Measurements from ENCODE around the gene FUS.
"Not testable (repeated sequence)": the region's sequence is repeated elsewhere in the genome, so short reads cannot be mapped to it uniquely, and the experiment has no call there.

FUS gene

DNA sequence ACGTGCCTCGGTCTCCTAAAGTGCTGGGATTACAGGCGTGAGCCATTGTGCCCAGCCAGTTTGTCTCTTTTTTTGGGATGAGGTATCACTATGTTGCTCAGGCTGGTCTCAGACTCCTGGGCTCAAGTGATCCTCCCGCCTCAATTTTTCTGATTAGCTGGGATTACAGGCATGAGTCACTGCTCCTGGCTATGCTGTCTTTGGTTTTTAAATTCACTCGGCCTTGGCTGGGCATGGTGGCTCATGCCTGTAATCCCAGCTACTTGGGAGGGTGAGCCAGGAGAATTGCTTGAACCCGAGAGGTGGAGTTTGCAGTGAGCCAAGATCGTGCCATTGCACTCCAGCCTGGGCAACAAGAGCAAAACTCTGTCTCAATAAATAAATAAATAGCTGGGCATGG, 35.5 kb upstream of the FUS start:
- DNase-seq, result not testable (repeated sequence)

DNA sequence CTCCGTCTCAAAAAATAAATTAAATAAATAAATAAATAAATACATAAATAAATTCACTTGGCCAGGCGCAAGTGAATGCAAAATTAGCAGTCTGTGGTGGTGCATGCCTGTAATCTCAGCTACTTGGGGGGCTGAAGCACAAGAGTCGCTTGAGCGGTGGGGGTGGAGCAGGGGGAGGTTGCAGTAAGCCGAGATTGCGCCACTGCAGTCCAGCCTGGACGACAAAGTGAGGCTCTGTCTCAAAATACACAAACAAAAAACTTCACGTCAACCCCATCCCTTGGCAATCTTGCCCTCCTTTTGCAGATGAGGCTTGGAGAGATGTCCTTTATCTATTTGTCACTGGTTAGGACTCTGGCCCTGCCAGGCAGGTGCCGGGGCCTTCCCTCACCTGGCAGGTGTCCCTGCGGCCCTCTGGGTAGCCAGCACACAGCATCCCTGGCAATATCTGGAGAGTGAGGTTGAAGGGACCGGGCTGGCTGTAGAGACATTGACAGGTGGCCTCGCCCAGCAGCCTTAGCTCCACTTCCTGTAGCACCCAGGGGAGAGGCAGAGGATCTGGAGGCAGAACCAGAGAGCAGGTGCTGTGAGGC, 34.4 kb upstream of the FUS start:
- no peak for DNase-seq

DNA sequence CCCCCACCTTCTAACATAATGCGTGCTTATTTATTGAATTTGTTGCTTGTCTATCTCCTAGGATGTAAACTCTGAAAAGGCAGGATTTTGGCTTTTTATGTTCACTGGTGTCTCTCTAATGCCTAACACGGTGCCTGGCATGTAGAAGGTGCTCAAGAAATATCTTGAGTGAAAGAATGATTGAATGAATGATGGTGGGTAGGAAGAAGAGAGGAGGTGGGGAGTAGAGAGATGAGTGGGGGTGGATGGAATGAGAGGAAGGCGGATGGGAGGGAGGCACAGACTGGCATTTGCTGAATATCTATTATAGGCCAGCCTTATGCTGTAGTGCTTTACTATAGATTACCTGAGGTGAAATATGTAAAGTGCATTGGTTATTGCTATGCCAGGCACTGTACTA, 32.4 kb upstream of the FUS start:
- no peak for DNase-seq

DNA sequence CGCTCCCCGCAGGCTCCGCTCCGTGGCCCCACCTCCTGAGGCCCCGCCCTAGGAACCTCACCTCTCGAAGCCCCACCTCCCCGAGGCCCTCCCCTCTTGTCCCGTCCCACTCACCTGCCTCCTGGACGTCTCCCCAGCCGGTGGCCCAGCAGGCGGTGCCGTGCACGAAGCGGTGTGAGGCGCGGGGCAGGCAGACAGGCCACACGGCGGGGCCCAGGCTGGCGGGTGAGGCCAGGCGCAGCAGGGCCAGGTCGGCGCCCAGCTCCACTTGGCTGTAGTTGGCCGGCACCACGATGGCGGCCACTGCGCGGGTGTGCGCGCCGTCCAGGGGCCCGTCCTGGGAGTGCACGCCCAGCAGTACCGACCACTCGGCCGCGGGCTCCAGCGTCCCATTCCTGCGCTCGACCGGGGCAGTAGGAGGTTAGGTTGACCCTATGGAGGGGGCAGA, 31.6 kb upstream of the FUS start:
- no peak for DNase-seq

DNA sequence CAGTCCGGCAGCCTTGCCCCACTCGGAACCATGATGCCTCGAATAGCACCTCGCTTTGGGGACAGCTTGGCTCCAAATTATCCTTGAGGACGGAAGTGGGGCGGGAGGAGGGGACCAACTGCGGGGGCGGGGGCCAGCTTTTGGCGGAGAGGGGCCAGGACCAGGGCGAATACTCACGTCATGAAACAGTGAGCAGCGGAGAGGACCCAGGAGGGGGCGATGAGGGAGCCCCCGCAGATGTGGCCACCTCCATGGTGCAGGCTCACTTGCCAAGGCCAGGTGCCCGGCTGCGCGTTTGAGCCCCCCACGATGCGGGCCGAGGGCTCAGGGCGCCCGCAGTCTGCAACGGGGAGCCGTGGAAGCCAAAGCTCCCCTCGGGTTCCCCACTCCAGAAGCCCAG, 31.0 kb upstream of the FUS start:
- no peak for DNase-seq

DNA sequence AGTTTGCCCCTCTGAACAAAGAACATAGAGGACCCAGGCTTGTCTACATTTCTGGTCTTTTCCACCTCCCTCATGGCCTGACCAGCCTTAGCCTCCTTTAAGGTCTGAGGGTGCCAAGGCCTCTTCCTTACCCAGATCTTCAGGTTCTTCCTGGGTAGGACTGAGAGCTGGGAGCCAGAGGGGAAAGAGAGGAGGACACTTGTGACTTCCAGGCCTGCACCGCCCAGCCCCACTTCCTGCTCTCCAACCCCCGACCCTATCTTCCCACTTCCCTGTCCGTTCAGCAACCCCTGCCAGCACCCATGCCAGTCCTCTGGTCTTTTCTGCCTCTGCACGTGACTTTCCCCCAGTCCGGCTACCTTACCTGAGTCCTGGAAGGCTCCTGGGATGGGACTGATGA, 30.6 kb upstream of the FUS start:
- DNase-seq, result no peak

DNA sequence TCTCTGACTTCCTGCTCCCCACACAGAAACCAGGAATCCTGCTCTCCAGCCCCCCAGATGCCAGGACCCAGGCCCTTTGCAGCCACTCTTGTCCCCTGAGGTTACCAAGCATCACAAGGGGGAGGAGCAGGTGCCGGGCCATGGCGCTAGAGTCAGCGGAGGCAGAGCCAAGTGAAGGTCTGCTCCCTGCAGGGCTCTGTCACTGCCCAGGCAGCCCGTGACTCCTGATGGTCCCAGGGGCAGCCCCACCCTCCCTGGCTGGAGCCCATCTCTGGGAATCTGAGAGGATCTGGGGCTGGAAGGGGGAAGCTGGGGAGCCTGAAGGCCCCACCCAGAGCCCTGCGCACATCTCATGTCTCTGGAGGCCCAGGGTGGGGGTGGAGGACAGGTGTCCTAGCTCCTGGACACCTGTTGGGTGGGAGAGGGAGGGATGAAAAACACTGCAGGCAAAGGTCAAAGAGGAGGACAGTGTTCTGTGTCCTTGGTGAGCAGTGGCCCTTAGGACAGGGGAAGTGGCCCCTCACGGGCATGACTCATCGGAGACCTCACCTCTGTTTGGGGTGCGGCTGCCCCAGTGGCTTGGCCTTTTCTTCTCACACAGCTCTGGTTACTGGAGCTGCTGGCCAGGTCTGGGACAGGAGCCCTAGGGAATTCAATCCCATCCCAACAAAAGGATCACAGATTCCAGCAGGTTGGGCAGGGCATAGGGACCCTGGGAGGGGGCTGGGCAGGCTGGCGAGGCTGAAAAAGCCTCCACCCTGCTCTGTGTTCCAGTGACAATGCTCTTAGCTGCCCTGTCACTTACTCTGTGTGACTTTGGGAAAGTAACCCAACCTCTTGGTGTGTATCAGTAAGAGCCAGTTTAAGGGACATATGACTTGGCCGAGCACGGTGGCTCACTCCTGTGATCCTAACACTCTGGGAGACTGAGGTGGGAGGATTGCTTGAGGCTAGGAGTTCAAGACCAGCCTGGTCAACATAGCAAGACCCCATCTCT, 29.7 kb upstream of the FUS start, which contains the start of gene PRSS36:
Gene PRSS36, minus strand, starts transcription at position 173 of the 997 bp plus-strand sequence. Its CDS starts 31 bp downstream, at position 142.
- no peak for DNase-seq

DNA sequence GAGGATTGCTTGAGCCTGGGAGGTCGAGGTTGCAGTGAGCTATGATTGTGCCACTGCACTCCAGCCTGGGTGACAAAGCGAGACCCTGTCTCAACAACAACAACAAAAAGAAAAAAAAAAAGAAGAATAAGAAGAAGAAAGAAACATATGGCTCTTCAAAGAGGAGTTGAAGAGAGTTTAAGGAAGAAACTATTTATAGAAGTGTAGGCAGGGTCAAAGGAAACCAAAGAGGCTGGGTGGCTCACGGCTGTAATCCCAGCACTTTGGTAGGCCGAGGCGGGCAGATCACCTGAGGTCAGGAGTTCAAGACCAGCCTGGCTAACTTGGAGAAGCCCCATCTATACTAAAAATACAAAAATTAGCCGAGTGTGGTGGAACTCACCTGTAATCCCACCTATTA, 29.0 kb upstream of the FUS start:
- not testable (repeated sequence) for DNase-seq

DNA sequence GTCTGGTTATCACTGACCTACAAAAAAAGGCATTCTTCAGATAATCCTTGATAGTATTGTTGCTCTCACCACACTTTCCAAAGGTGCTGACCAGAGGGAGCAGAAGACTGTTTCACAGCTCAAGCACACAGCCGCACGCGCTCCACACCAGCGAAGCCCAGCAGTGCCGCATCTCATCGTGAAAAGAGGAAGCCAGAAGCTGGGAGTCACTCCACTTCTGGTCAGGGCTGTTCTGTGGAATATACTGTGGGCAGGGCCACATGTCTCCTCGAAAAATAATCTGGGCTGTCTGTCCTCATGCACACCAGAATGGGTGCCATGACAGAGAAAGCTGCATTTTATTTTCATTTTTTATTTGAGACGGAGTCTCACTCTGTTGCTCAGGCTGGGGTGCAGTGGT, 22.8 kb upstream of the FUS start:
- no peak for DNase-seq

DNA sequence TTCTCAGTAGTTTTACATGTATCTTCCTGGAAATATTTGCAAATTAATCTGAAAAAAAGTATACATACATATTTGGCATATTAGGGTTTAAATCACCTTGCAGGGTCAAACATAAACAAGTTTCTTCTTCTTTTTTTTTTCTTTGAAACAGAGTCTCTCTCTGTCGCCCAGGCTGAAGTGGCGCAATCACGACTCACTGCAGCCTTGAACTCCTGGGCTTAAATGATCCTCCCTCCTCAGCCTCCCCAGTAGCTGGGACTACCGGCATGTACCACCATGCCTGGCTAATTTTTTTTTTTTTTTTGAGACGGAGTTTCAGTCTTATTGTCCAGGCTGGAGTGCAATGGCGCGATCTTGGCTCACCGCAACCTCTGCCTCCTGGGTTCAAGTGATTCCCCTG, 12.6 kb upstream of the FUS start:
- no peak for DNase-seq

DNA sequence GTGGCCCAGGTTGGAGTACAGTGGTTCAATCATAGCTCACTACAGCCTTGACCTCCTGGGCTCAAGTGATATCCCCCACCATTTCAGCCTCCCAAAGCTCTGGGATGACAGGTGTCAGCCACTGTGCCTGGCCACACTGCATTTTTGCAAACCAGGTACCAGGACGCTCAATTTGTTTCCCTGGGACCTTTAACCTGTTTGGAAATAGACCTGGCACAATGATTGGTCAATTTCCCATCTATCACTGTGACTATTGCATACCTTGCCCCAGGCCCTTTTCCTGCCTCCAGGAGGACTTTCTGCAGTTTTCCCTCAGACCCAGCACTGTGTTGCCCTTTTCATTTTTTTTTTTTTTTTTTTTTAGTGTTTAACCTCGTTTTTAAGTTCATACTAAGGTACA, 11.1 kb upstream of the FUS start:
- no peak for DNase-seq

DNA sequence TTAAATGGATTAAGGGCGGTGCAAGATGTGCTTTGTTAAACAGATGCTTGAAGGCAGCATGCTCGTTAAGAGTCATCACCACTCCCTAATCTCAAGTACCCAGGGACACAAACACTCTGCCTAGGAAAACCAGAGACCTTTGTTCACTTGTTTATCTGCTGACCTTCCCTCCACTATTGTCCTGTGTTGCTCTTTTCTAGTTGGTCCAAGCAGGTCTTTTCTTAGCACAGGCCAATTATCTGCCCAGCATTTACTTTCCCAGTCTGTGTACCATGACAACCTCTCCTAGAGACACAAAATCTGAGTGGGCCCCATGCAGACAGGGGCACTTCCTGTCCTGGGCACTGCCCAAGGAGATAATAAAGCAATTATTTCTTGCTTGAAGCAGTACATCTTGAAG, 9.9 kb upstream of the FUS start:
- DNase-seq, result not testable (repeated sequence)

DNA sequence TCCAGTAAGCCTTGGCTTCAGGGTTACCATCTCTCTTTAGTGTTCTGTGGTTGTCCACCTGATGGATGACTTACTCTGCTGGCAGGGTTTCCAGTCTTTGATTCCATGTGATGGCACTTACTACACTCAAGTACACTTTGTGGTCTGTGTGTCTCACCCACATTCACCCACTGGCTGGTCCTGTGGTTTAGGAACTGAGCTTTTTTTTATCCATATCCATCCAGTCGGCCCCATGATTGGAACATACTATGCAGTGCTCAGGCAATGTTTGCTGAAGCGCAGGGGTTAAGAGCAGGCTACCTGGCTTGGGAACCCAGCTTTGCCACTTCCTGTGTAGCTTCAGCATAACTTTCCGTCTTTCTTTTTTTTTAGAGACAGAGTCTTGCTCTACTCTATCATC, 2.8 kb upstream of the FUS start:
- DNase-seq, result no peak

DNA sequence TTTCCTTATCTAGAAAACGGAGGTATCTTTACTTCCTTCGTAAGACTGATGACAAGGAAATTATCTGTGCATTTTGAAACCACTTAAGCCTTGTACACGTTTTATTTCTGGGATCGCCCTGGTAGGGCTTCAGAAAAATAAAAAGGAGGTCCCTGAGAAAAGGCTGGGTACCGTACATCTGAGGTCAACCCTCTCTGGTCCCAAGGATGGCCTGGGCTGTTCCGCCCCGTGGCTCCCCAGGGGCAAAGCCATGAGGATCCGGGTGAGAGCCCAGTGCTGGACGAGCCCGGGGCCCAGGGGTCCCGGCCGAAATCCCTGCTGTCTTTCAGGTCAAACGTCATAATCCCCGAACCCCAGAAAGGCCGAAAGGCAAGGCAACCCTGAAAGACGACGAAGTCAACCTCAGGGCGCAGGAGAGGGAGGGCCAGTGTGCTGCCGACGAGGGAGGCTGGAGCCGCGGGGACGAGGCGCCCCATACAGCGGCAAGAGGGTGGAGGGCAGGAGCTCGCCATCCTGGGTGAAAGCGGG, 656 bp upstream of the FUS start:
- no peak for DNase-seq

DNA sequence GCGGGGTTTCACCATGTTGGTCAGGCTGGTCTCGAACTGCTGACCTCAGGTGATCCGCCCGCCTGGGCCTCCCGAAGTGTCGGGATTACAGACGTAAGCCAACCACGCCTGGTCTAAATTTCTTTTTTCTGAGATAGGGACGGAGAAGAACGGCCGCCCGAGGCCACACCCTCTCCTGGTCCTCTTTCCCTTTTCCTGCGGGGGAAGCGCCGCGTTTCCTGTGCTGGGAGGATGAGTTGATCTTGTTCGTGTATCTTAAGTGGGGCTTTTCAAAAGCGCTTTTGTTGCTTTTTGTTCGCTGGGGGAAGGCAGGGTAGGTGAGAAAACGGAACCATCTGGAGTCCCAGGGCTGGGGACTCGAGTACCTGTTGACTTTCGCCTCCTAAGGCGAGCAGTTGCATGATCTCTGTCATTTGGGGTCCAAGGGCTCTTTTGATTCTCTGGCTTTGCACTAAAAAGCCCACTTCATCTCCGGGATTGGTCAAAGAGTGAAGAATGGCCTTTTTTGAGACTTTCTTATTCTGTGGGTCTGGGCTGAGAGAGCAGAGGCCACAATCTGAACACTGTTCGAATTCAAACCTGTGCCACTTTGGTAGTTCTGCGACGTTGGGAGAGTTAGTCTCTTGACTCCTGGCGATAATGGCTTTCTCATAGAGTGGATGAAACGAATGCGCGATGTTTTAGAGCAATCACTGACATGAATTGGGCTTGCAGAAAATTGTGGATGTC, 1.3 kb downstream of the FUS start:
- peak in 1 of 2 experiments; percentile 46 for DNase-seq

DNA sequence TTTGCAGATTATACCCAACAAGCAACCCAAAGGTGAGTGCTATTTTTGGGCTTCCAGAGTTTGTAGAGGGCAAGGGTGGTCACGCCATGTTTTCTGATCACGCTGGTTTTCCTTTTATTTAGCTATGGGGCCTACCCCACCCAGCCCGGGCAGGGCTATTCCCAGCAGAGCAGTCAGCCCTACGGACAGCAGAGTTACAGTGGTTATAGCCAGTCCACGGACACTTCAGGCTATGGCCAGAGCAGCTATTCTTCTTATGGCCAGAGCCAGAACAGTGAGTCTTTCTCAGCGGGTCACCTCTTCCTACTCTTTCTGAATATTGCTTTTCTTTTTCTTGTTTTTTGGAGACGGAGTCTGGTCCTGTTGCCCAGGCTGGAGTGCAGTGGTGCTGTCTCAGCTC, 2.5 kb downstream of the FUS start:
- no peak for DNase-seq

DNA sequence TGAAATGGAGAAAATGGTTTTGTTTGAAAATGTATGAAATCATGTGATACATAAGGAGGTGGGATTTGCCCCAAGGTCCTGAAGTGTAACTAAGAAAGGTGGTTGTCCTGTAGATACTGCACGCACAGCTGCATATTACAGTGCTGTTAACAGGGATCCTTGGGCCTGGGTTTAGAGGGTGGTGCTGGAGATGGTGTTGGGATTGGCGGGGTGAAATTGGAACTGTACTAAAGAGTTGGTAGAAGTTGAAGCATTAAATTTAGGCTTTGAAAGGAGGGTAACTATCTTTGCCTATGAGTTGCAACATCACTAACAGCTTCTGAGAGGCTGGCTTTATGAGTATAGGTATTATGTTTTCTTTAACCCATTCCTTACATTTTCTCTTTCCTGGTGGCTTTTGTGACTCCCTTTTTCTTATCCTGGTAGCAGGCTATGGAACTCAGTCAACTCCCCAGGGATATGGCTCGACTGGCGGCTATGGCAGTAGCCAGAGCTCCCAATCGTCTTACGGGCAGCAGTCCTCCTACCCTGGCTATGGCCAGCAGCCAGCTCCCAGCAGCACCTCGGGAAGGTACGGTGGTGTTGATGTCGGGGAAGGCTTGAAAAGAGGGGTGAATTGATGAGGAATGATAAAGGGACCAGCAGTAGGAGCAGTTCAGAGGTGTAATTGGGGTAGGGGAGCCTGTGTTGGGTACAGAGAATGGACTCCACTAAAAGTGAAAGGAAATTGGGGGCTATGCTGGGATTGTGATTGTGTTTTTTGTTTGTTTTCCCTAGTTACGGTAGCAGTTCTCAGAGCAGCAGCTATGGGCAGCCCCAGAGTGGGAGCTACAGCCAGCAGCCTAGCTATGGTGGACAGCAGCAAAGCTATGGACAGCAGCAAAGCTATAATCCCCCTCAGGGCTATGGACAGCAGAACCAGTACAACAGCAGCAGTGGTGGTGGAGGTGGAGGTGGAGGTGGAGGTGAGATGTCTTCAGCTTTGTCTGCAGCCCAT, 3.8 kb downstream of the FUS start:
- no peak for DNase-seq

DNA sequence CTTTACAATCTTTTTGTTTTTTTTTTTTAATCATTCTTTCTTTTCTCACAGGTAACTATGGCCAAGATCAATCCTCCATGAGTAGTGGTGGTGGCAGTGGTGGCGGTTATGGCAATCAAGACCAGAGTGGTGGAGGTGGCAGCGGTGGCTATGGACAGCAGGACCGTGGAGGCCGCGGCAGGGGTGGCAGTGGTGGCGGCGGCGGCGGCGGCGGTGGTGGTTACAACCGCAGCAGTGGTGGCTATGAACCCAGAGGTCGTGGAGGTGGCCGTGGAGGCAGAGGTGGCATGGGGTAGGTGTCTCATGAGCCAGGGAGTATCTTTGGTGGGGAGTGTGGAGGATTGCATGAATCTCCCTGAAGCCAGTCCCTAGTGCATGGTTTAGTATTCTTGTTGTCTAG, 4.9 kb downstream of the FUS start:
- DNase-seq, result no peak

DNA sequence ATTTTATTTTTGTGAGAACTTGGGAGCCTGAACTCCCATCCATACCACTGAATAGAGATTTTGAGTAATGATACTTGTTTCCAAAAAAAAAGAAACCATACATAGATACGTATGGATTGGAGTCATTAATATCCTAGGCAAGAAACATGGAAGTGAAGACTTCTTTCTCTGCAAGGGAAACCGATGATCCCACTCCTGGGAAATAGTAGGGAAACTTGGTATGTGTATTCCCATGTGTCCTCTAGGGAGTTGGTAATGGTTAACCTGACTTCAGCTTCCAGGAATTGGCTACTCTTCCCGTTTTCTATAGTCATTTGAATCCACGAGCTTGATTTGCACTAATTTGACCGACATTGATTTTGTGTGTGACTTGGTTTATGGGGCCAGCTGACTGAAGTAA, 5.4 kb downstream of the FUS start:
- no peak for DNase-seq

DNA sequence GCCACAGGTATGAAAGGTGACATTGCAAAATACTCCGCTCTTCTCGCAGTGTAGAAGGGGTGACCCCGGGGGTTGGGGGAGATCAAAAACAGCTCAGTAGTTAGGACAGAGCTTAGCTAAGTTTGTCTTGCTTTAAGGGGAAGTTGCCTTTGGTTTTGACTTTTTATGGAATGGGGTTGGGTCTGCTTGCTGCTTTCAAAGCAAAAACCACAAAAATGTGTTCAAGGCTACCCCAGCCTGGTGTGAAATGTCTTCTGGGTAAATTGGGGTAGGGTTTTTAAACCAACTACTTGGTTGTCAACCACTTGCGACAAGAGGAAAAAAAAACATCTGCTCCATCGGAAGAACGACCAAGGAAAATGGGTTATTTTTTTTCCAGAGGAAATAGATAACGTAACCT, 6.2 kb downstream of the FUS start:
- no peak for DNase-seq

DNA sequence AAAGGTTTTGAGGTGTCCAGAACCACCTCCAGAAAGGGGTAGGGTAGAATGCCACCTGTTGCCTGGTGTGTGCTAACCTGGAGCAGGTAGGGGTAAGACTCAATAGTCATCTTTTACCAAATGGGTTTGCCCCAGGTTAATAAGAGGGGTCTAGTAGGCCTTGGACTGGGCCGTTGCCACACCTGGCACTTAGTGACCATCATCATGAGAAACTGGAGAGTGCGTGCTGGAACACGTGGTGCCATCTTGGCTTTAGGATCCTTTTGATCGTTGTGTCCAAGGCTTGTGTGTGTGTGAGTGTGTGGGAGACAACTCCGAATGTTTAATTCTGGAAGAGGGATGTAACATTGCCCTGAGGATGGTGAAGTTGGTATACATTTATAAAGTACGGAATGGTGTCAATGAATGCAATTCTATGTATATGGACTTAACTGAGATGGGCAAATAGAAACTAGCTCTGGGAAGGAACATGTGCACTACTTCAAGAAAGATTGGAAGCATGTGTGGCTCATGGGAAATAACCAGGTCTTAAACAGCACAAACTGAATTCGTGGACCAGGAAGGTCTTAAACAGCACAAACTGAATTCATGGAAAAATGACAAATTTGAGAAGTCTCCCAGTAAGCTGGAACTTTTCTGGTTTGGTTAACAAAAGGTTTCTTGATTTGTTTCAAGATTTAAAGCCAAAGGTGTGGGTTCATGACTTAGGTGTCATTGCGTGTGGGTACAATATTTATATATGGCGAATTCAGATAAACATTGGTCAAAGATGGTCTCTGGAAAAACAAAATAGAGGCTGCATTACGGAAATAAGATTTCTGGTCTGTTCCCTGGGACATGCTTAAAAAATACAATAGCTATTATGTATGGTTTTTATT, 7.2 kb downstream of the FUS start:
- DNase-seq, result no peak
